Glutamatergic neuron (in vitro differentiated cells): ENCODE measurements around the gene GALNT5. TPM values are rescaled to one million over a fixed set of nuclear protein-coding genes. Genes with fewer than 3 reads are reported as not detected.

Experiments used
- DNase-seq: peaks from one replicate; pipeline ENCODE4 v3.0.0; 2022
- H3K27ac Mint-ChIP-seq: one replicate; pipeline ENCODE4 v1.8.0; 2020; ENCODE audit warnings: mild to moderate bottlenecking, mixed read lengths, inconsistent platforms; ENCODE audit not compliant: unreplicated experiment
- H3K27me3 Mint-ChIP-seq: one replicate; pipeline ENCODE4 v1.8.0; 2020; ENCODE audit warnings: mild to moderate bottlenecking, moderate library complexity, mixed read lengths, inconsistent platforms; ENCODE audit not compliant: unreplicated experiment
- H3K36me3 Mint-ChIP-seq: one replicate; pipeline ENCODE4 v1.8.0; 2020; ENCODE audit warnings: mild to moderate bottlenecking, mixed read lengths, inconsistent platforms; ENCODE audit not compliant: unreplicated experiment
- H3K4me1 Mint-ChIP-seq: one replicate; pipeline ENCODE4 v1.8.0; 2020; ENCODE audit warnings: mild to moderate bottlenecking, low read depth, mixed read lengths, inconsistent platforms; ENCODE audit not compliant: unreplicated experiment
- H3K4me3 Mint-ChIP-seq: one replicate; pipeline ENCODE4 v1.8.0; 2020; ENCODE audit warnings: mild to moderate bottlenecking, mixed read lengths, inconsistent platforms; ENCODE audit not compliant: unreplicated experiment
- H3K9me3 Mint-ChIP-seq: one replicate; pipeline ENCODE4 v1.8.0; 2020; ENCODE audit warnings: mild to moderate bottlenecking, moderate library complexity, mixed read lengths, inconsistent platforms; ENCODE audit not compliant: unreplicated experiment
- CTCF ChIP-seq: fragments of 200-600 bp; sonication (generic); IDR thresholded peaks from one replicate; pipeline ENCODE4 v1.5.0; 2021; ENCODE audit not compliant: partially characterized antibody, unreplicated experiment
- total RNA-seq: library from RNA; stranded (reverse); fragmentation: NEBNext Ultra II Directional; extraction: Animal tissue kit (Norgen Biotek cat#: 25700); gene quantifications from one replicate; pipeline ENCODE4 v1.2.1, GENCODE V29; 2021; ENCODE audit not compliant: unreplicated experiment

The GALNT5 gene
- total RNA-seq, 1 donor from 2014 or later, result 0.10 TPM

- H3K36me3 Mint-ChIP-seq, result no peaks in the 10 kb centered on the region
- H3K4me1 Mint-ChIP-seq, result no peaks in the 10 kb centered on the region
- no peak for DNase-seq
- H3K27me3 Mint-ChIP-seq, result no peaks in the 10 kb centered on the region
- peaks cover under 1% of the 10 kb centered on the region for H3K9me3 Mint-ChIP-seq
- TF ChIP-seq CTCF, result no peak
- H3K27ac Mint-ChIP-seq, result no peak overlapping the region
- no peak overlapping the region for H3K4me3 Mint-ChIP-seq
Measured at GRCh38 chr2:157296490-157296889, 39.0 kb downstream of the GALNT5 start.

GRCh38 chr2:157296958-157297357 is 39.5 kb downstream of the GALNT5 start:
- H3K4me1 Mint-ChIP-seq, result no peaks in the 10 kb centered on the region
- H3K27ac Mint-ChIP-seq, result no peak overlapping the region
- H3K9me3 Mint-ChIP-seq, result peaks cover 3% of the 10 kb centered on the region
- no peak for DNase-seq
- H3K27me3 Mint-ChIP-seq, result no peaks in the 10 kb centered on the region
- TF ChIP-seq CTCF, result no peak
- no peaks in the 10 kb centered on the region for H3K36me3 Mint-ChIP-seq
- H3K4me3 Mint-ChIP-seq, result no peak overlapping the region

- H3K27me3 Mint-ChIP-seq, result no peaks in the 10 kb centered on the region
- H3K4me3 Mint-ChIP-seq, result no peak overlapping the region
- H3K27ac Mint-ChIP-seq, result no peak overlapping the region
- no peak for DNase-seq
- no peak for TF ChIP-seq CTCF
- peaks cover 3% of the 10 kb centered on the region for H3K9me3 Mint-ChIP-seq
- peaks cover 3% of the 10 kb centered on the region for H3K4me1 Mint-ChIP-seq
- no peaks in the 10 kb centered on the region for H3K36me3 Mint-ChIP-seq
Measured at GRCh38 chr2:157301307-157301706, 43.8 kb downstream of the GALNT5 start.

- Mint-ChIP-seq H3K27me3 (no peaks in the 10 kb centered on the region), H3K27ac (no peak overlapping the region), H3K4me3 (no peak overlapping the region), H3K36me3 (no peaks in the 10 kb centered on the region), H3K9me3 (peaks cover 3% of the 10 kb centered on the region), H3K4me1 (peaks cover 3% of the 10 kb centered on the region)
- no peak for DNase-seq
- peak; percentile 89 for TF ChIP-seq CTCF
Measured at GRCh38 chr2:157302492-157303099, 45.1 kb downstream of the GALNT5 start.

GRCh38 chr2:157303612-157304011 is 46.1 kb downstream of the GALNT5 start:
- Mint-ChIP-seq H3K27me3 (no peaks in the 10 kb centered on the region), H3K27ac (no peak overlapping the region), H3K4me1 (peaks cover 3% of the 10 kb centered on the region), H3K36me3 (no peaks in the 10 kb centered on the region), H3K4me3 (no peak overlapping the region), H3K9me3 (peaks cover 3% of the 10 kb centered on the region)
- TF ChIP-seq CTCF, result no peak
- DNase-seq, result no peak
